ENCODE data around the gene ESYT3.
A peak's percentile ranks its signal among the peaks of the same experiment; 100 is the strongest.

- peak; percentile 43 for TF ChIP-seq CTCF (IDR thresholded peaks at IDR 0.05; ENCODE audit: low read depth, low read length, missing input control)
- TF ChIP-seq JUND (IDR thresholded peaks at IDR 0.05): no peak
- TF ChIP-seq REST (IDR thresholded peaks at IDR 0.05): no peak
- no peak for TF ChIP-seq ZBTB33 (IDR thresholded peaks at IDR 0.05)
- TF ChIP-seq MAX (IDR thresholded peaks at IDR 0.05): no peak
- no peak for TF ChIP-seq EGR1 (IDR thresholded peaks at IDR 0.05; ENCODE audit: low read depth in 2 of 2)
- TF ChIP-seq YY1 (IDR thresholded peaks at IDR 0.05): no peak
- TF ChIP-seq FOXA1 (IDR thresholded peaks at IDR 0.05): no peak
Measured at GRCh38 chr3:138479438-138479863, 45.0 kb downstream of the ESYT3 start.

Measured in liver (tissue), 3 donors.